Measurements from ENCODE around the gene SPIN1. TPM values are rescaled to one million over a fixed set of nuclear protein-coding genes. Genes with fewer than 3 reads are reported as not detected.

Gene SPIN1
- total RNA-seq, 2 donors from 2014 or later: 21.8 to 42.8 TPM

DNA sequence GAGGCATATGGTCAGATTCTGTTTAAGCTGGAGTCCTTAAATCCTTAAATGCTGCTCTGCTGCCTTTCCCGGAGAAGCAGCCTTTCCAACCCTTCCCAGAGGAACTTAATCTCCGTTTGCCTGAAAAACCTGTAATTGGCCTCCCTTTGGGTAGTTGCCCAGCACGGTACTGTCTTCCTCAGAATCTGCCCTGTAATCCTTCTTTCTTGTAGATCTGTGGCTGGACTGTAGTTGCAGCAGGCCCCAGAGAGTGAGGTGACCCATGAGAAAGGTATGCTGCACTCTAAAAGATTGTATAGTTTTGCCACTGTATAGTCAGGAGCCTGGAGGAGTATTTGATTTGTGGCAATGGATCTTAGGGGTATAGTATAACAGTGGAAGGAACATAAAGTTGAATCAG lies 11.7 kb downstream of the SPIN1 start:
- no peak for DNase-seq
- H3K4me1 ChIP-seq: peaks cover 11% of the 10 kb centered on the region

DNA sequence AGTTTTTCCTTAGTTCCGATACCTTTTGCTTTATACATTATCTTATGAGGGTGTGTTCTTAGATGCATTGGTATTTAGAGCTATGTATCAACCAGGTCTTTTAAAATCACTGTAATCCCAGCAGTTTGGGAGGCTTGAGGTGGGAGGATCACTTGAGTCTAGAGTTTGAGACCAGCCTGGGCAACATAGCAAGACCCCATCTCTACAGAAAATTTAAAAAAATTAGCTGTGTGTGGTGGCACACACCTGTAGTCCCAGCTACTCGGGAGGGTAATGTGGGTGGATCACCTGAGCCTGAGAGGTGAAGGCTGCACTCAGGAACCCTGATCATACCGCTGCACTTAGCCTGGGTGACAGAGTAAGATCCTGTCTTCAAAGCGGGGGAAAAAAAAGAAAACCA lies 15.1 kb downstream of the SPIN1 start:
- TF ChIP-seq, protein P1, sequence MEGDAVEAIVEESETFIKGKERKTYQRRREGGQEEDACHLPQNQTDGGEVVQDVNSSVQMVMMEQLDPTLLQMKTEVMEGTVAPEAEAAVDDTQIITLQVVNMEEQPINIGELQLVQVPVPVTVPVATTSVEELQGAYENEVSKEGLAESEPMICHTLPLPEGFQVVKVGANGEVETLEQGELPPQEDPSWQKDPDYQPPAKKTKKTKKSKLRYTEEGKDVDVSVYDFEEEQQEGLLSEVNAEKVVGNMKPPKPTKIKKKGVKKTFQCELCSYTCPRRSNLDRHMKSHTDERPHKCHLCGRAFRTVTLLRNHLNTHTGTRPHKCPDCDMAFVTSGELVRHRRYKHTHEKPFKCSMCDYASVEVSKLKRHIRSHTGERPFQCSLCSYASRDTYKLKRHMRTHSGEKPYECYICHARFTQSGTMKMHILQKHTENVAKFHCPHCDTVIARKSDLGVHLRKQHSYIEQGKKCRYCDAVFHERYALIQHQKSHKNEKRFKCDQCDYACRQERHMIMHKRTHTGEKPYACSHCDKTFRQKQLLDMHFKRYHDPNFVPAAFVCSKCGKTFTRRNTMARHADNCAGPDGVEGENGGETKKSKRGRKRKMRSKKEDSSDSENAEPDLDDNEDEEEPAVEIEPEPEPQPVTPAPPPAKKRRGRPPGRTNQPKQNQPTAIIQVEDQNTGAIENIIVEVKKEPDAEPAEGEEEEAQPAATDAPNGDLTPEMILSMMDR (IDR thresholded peaks at IDR 0.05): no peak
- TF ChIP-seq POLR2A (IDR thresholded peaks at IDR 0.05): no peak
- H3K4me3 ChIP-seq: no peak overlapping the region
- no peak overlapping the region for H3K27ac ChIP-seq
- no peaks in the 10 kb centered on the region for H3K36me3 ChIP-seq (replicated peaks in 1 of 2; ENCODE audit: insufficient read depth in 1 of 2, low read depth in 2 of 2)
- peaks cover 9% of the 10 kb centered on the region for H3K4me1 ChIP-seq
- H3K9me3 ChIP-seq: no peaks in the 10 kb centered on the region
- 92 to 93% methylated on average over 4 of the region's 4 CpGs for WGBS, 2 donors
- no peak for ATAC-seq
- intact Hi-C loops (cut with DNase I): no loop called here
- no peaks in the 10 kb centered on the region for H3K27me3 ChIP-seq
- DNase-seq: no peak

More for the DNA sequence above, 11.7 kb downstream of the SPIN1 start:
- TF ChIP-seq, protein P1 (IDR thresholded peaks at IDR 0.05): no peak
- TF ChIP-seq POLR2A (IDR thresholded peaks at IDR 0.05): no peak
- Histone ChIP-seq H3K36me3 (replicated peaks in 1 of 2; ENCODE audit: insufficient read depth in 1 of 2, low read depth in 2 of 2) (no peaks in the 10 kb centered on the region), H3K27ac (no peak overlapping the region), H3K27me3 (no peaks in the 10 kb centered on the region), H3K4me3 (no peak overlapping the region), H3K9me3 (no peaks in the 10 kb centered on the region)
- no peak for ATAC-seq
- intact Hi-C loops (cut with DNase I): no loop called here
- WGBS, 2 donors: 71 to 83% methylated on average over 3 of the region's 3 CpGs

DNA sequence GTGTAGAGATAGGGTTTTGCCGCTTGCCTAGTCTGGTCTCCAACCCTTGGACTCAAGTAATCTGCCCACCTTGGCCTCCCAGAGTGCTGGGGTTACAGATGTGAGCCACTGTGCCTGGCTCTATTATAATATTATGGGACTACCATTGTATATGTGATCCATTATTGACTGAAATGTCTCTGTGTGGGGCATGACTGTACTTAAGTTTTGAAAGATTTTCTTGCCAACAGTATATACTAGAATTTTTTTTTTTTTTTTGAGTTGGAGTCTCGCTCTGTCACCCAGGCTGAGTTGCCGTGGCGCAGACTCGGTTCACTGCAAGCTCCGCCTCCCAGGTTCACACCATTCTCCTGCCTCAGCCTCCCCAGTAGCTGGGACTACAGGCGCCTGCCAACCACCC lies 17.8 kb downstream of the SPIN1 start:
- intact Hi-C loops (cut with DNase I): no loop called here
- TF ChIP-seq, protein P1 (IDR thresholded peaks at IDR 0.05): no peak
- TF ChIP-seq POLR2A (IDR thresholded peaks at IDR 0.05): no peak
- H3K4me3 ChIP-seq: no peak overlapping the region
- H3K4me1 ChIP-seq: peaks cover 9% of the 10 kb centered on the region
- WGBS, 2 donors: 88 to 92% methylated on average over 6 to 7 of the region's 7 CpGs
- no peak for DNase-seq
- H3K9me3 ChIP-seq: no peaks in the 10 kb centered on the region
- no peaks in the 10 kb centered on the region for H3K27me3 ChIP-seq
- no peak overlapping the region for H3K27ac ChIP-seq
- ATAC-seq: no peak
- no peaks in the 10 kb centered on the region for H3K36me3 ChIP-seq (replicated peaks in 1 of 2; ENCODE audit: insufficient read depth in 1 of 2, low read depth in 2 of 2)

DNA sequence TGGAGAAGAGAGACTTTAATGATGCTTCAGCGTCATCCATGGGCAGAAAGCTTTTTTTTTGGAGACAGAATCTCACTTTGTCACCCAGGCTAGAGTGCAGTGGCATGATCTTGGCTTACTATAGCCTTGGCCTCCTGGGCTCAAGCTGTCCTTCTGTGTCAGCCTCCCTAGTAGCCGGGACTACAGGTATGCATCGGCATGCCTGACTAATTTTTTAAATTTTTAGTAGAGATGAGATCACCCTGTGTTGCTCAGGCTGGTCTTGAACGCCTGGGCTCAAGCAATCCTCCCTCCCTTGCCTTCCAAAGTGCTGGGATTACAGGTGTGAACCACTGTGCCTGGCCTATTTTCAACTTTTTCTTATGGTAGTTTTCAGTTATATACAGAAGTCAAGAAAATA lies 23.2 kb downstream of the SPIN1 start:
- no peaks in the 10 kb centered on the region for H3K27me3 ChIP-seq
- ATAC-seq (no peak), DNase-seq (no peak)
- no peak overlapping the region for H3K4me3 ChIP-seq
- peaks cover 1% of the 10 kb centered on the region for H3K4me1 ChIP-seq
- WGBS, 2 donors: 88 to 91% methylated on average over 4 of the region's 4 CpGs
- intact Hi-C loops (cut with DNase I): no loop called here
- no peaks in the 10 kb centered on the region for H3K36me3 ChIP-seq (replicated peaks in 1 of 2; ENCODE audit: insufficient read depth in 1 of 2, low read depth in 2 of 2)
- no peaks in the 10 kb centered on the region for H3K9me3 ChIP-seq
- no peak overlapping the region for H3K27ac ChIP-seq
- TF ChIP-seq POLR2A (IDR thresholded peaks at IDR 0.05): no peak
- TF ChIP-seq, protein P1 (IDR thresholded peaks at IDR 0.05): no peak

DNA sequence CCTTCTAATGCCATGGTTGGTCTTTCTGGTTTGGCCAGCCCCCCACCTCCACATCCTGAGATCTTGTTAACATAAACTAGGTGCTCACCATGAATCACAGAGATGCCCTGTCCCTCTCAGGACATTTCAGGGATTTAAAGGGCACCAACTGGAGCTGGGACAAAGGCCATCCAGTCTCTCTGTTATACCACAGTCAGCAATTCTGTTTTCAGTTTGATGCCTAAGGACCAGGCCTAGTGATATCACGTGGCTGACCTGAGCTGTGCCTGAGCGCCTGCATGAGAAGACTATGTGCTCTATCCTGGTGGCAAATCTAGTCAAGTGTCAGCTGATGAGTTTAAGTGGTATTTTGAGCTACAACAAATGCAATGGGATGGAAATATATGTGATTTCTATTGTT lies 26.1 kb downstream of the SPIN1 start:
- DNase-seq (no peak), ATAC-seq (no peak)
- H3K27ac ChIP-seq: no peak overlapping the region
- WGBS, 2 donors: 94 to 100% methylated on average over 2 of the region's 2 CpGs
- no peaks in the 10 kb centered on the region for H3K4me1 ChIP-seq
- no peaks in the 10 kb centered on the region for H3K27me3 ChIP-seq
- no peak for TF ChIP-seq POLR2A (IDR thresholded peaks at IDR 0.05)
- TF ChIP-seq, protein P1 (IDR thresholded peaks at IDR 0.05): no peak
- no peak overlapping the region for H3K4me3 ChIP-seq
- intact Hi-C loops (cut with DNase I): no loop called here
- H3K9me3 ChIP-seq: peaks cover 0 to 4% (median 0%) of the 10 kb centered on the region in 3 donors
- no peaks in the 10 kb centered on the region for H3K36me3 ChIP-seq (replicated peaks in 1 of 2; ENCODE audit: insufficient read depth in 1 of 2, low read depth in 2 of 2)
